ENCODE measurements around the gene CISD3. TPM values are rescaled to one million over a fixed set of nuclear protein-coding genes. Genes with fewer than 3 reads are reported as not detected.

CISD3 gene
- total and polyA plus RNA-seq, 2 of the 8 experiments (the other 6 are each of a cell fraction or from before 2014, with no cell fraction given) = 9.4 to 11.1 TPM

DNA sequence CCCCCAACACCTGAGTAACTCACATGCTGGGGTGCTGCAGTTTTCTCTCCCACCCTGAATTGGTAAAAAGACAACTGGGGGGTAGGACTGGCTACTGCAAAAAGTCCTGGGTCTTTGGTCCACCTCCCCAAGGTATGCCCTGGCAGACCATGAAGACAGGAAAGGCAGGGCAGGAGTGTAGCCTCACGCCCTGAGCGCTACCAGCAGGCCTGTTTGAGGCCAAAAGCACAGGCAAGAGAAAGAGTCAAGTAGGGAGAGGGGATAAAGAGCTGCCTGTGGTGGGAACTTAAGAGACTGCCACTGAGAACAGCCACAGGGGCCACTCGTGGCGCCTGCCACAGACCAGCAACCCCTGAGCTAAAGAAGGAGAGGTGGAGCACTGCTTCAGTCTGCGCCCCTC is 36.2 kb downstream of the CISD3 start:
- peaks cover 27 to 48% (median 42%) of the 10 kb centered on the region in 4 experiments for H3K36me3 ChIP-seq (ENCODE audit: control insufficient read depth in 2 of 4, insufficient read depth in 4 of 4, low read length in 3 of 4)
- 80% methylated on average over 5 of the region's 5 CpGs; no CpG with 5 or more reads in 1 of the 2 experiments for WGBS, 2 experiments (ENCODE audit: extremely low coverage in 1 of 2, insufficient coverage in 1 of 2, insufficient read length in 1 of 2, insufficient replicate concordance in 2 of 2, low coverage in 1 of 2, low lambda C conversion rate in 2 of 2, missing lambda C conversion rate in 1 of 2)
- no peak overlapping the region for H2BK15ac ChIP-seq (ENCODE audit: low read length)

More for the DNA sequence above, 36.2 kb downstream of the CISD3 start:
- no peak overlapping the region for H3K27ac ChIP-seq (ENCODE audit: low read depth, low read length)
- H3K18ac ChIP-seq (ENCODE audit: extremely low read depth, low read length) = no peak overlapping the region
- H3K79me2 ChIP-seq (ENCODE audit: control insufficient read depth in 1 of 2, insufficient read depth in 2 of 2, low read length in 2 of 2) = no peaks in the 10 kb centered on the region
- POLR2A ChIA-PET (ENCODE audit: partially characterized antibody) = interaction anchor here (1.5 to 1.7 kb wide), 3 partner anchors 8 to 17 kb away, joined by 4 to 10 read pairs (median 5); no protein-coding TSS in a partner anchor
- H2BK5ac ChIP-seq (ENCODE audit: low read depth, low read length) = no peak overlapping the region; the same call in 1 of the 2 replicates
- no peak overlapping the region for H2AK5ac ChIP-seq (ENCODE audit: low read depth, low read length)
- no peaks in the 10 kb centered on the region for H3K4me1 ChIP-seq (replicated peaks in 1 of 4; ENCODE audit: control insufficient read depth in 3 of 4, insufficient read depth in 4 of 4, low read length in 3 of 4)
- H3K4ac ChIP-seq (replicated peaks; ENCODE audit: insufficient read length, low read depth, low read length) = no peak overlapping the region
- H3K23ac ChIP-seq (ENCODE audit: insufficient read length) = no peak overlapping the region
- no peak overlapping the region for H2BK20ac ChIP-seq (ENCODE audit: low read length)
- H4K91ac ChIP-seq (replicated peaks; ENCODE audit: insufficient read length, low read length) = no peak overlapping the region
- H3K9ac ChIP-seq (replicated peaks in 1 of 4; ENCODE audit: extremely low read depth in 1 of 4, low read depth in 3 of 4, low read length in 3 of 4) = no peak overlapping the region
- CTCF ChIA-PET (ENCODE audit: partially characterized antibody) = interaction anchor here (1.7 to 1.8 kb wide), 2 partner anchors 31 to 77 kb away, joined by 4 to 5 read pairs; no protein-coding TSS in a partner anchor
- no peaks in the 10 kb centered on the region for H3K23me2 ChIP-seq (ENCODE audit: low read depth, low read length)
- H2BK12ac ChIP-seq (ENCODE audit: low read depth, low read length) = no peak overlapping the region
- H4K8ac ChIP-seq (ENCODE audit: extremely low read depth, insufficient read depth, low read length) = no peak overlapping the region
- no peak overlapping the region for H3K56ac ChIP-seq (replicated peaks; ENCODE audit: insufficient read length, low read depth, low read length)
- no peak overlapping the region for H4K5ac ChIP-seq (ENCODE audit: insufficient read length, low read depth, low read length)
- no peak for DNase-seq (ENCODE audit: low read depth in 1 of 2, low spot score in 2 of 2)
- no peak overlapping the region for H3K14ac ChIP-seq (ENCODE audit: insufficient read length)
- peaks cover 0 to 3% of the 10 kb centered on the region in 2 experiments for H4K20me1 ChIP-seq (replicated peaks in 1 of 2; ENCODE audit: control insufficient read depth in 1 of 2, insufficient read depth in 2 of 2, low read length in 2 of 2)
- FAIRE-seq = no peak
- no peak overlapping the region for H2AFZ ChIP-seq (ENCODE audit: low read length)
- H3K79me1 ChIP-seq (ENCODE audit: low read depth, low read length) = no peaks in the 10 kb centered on the region
- no peak overlapping the region for H2BK120ac ChIP-seq (replicated peaks; ENCODE audit: low read depth, low read length)
- no peak overlapping the region for H3K4me2 ChIP-seq (ENCODE audit: insufficient read depth in 1 of 2, low read depth in 2 of 2, low read length in 2 of 2)
- H3K27me3 ChIP-seq (replicated peaks in 1 of 4; ENCODE audit: control insufficient read depth in 3 of 4, extremely low read depth in 1 of 4, insufficient read depth in 3 of 4, low read length in 3 of 4) = no peaks in the 10 kb centered on the region
- H3K4me3 ChIP-seq (ENCODE audit: extremely low read depth in 1 of 4, insufficient read depth in 2 of 4, low read depth in 3 of 4, low read length in 4 of 4) = no peak overlapping the region
- H3K9me3 ChIP-seq (ENCODE audit: insufficient read depth in 2 of 2, low read depth in 1 of 2, low read length in 1 of 2) = no peaks in the 10 kb centered on the region

All from H1 (cell line).